Amniotic epithelial cell (primary cell): Measurements from ENCODE around the gene SUV39H1.
"Not testable (repeated sequence)": the region's sequence is repeated elsewhere in the genome, so short reads cannot be mapped to it uniquely, and the experiment has no call there.

Experiments used
- DNase-seq: peaks from one replicate; pipeline ENCODE4 v3.0.0-alpha.2; 2010; ENCODE audit warnings: low read depth

SUV39H1 gene

GRCh38 chrX:48696301-48696908 lies at the start of gene SUV39H1:
Gene SUV39H1, plus strand, starts transcription at chrX:48696734. Its CDS starts 51 bp downstream, at chrX:48696785.
- peak; percentile 78 for DNase-seq

- DNase-seq: peak; percentile 53
These were observed 48.2 kb upstream of the SUV39H1 start for GRCh38 chrX:48648336-48648751.

GRCh38 chrX:48649102-48649501 lies 47.4 kb upstream of the SUV39H1 start:
- DNase-seq: peak; percentile 57

- DNase-seq: not testable (repeated sequence)
These were observed 44.4 kb upstream of the SUV39H1 start for GRCh38 chrX:48652055-48652579.

- DNase-seq: not testable (repeated sequence)
These were observed 41.8 kb upstream of the SUV39H1 start for GRCh38 chrX:48654746-48655145.

GRCh38 chrX:48659686-48660085 lies 36.8 kb upstream of the SUV39H1 start:
- DNase-seq: not testable (repeated sequence)

GRCh38 chrX:48663241-48663640 lies 33.3 kb upstream of the SUV39H1 start:
- no peak for DNase-seq

- no peak for DNase-seq
These were observed 32.4 kb upstream of the SUV39H1 start for GRCh38 chrX:48664156-48664555.

- DNase-seq: peak; percentile 8
These were observed 30.5 kb upstream of the SUV39H1 start for GRCh38 chrX:48665991-48666390.

GRCh38 chrX:48666649-48667048 lies 29.9 kb upstream of the SUV39H1 start:
- no peak for DNase-seq

- DNase-seq: no peak
These were observed 29.0 kb upstream of the SUV39H1 start for GRCh38 chrX:48667509-48667908.

GRCh38 chrX:48668187-48668586 lies 28.3 kb upstream of the SUV39H1 start:
- DNase-seq: not testable (repeated sequence)

GRCh38 chrX:48676106-48676892 lies 20.2 kb upstream of the SUV39H1 start:
- peak; percentile 76 for DNase-seq

- no peak for DNase-seq
These were observed 19.7 kb upstream of the SUV39H1 start for GRCh38 chrX:48676893-48677270.

- DNase-seq: no peak
These were observed 19.0 kb upstream of the SUV39H1 start for GRCh38 chrX:48677516-48677915.

GRCh38 chrX:48680467-48680866 lies 16.1 kb upstream of the SUV39H1 start:
- not testable (repeated sequence) for DNase-seq

GRCh38 chrX:48680925-48681324 lies 15.6 kb upstream of the SUV39H1 start:
- DNase-seq: not testable (repeated sequence)

- DNase-seq: no peak
These were observed 14.9 kb upstream of the SUV39H1 start for GRCh38 chrX:48681539-48682183.

GRCh38 chrX:48682795-48683194 lies 13.7 kb upstream of the SUV39H1 start:
- not testable (repeated sequence) for DNase-seq

- DNase-seq: no peak
These were observed 13.0 kb upstream of the SUV39H1 start, which contains the start of gene WAS for GRCh38 chrX:48683411-48683982. Gene WAS, plus strand, starts transcription at chrX:48683799. Its CDS starts 55 bp downstream, at chrX:48683854.

GRCh38 chrX:48684134-48684533 lies 12.4 kb upstream of the SUV39H1 start:
- no peak for DNase-seq

GRCh38 chrX:48685416-48685815 lies 11.1 kb upstream of the SUV39H1 start:
- DNase-seq: no peak
